ENCODE results near the gene KCTD4.

GRCh38 chr13:45200701-45201232, at the start of gene KCTD4:
- no peak for TF ChIP-seq CTCF (IDR thresholded peaks at IDR 0.05; ENCODE audit: low read depth, low read length)
- TF ChIP-seq EZH2phosphoT487 (IDR thresholded peaks at IDR 0.05; ENCODE audit: low read depth), result no peak

All from OCI-LY3 (cell line).